NB4 (cell line): Measurements from ENCODE around the gene TBC1D9B.
A peak's percentile ranks its signal among the peaks of the same experiment; 100 is the strongest.

ENCODE experiments used
- DNase-seq: peaks from one replicate; pipeline ENCODE4 v3.0.0; 2010; ENCODE audit warnings: low read depth
- H3K4me3 ChIP-seq: one replicate; pipeline ENCODE4 v1.5.1; 2011; ENCODE audit warnings: mild to moderate bottlenecking, low read depth, low read length, moderate library complexity
- MYC ChIP-seq: IDR thresholded peaks from 2 replicates; pipeline ENCODE4 v1.6.1; 2011; ENCODE audit warnings: low read depth, low read length
- POLR2A ChIP-seq: IDR thresholded peaks from 2 replicates; pipeline ENCODE4 v1.6.1; 2011; ENCODE audit warnings: mild to moderate bottlenecking; ENCODE audit not compliant: insufficient read length; ENCODE audit errors: extremely low read depth
- TF ChIP-seq, protein P1 (sequence below): IDR thresholded peaks from one replicate; pipeline ENCODE4 v1.5.1; 2012; ENCODE audit warnings: low read depth, low read length
- TF ChIP-seq, protein P2 (sequence below): IDR thresholded peaks from 2 replicates; pipeline ENCODE4 v1.6.1; 2011; ENCODE audit warnings: low read depth, low read length

Gene TBC1D9B

DNA sequence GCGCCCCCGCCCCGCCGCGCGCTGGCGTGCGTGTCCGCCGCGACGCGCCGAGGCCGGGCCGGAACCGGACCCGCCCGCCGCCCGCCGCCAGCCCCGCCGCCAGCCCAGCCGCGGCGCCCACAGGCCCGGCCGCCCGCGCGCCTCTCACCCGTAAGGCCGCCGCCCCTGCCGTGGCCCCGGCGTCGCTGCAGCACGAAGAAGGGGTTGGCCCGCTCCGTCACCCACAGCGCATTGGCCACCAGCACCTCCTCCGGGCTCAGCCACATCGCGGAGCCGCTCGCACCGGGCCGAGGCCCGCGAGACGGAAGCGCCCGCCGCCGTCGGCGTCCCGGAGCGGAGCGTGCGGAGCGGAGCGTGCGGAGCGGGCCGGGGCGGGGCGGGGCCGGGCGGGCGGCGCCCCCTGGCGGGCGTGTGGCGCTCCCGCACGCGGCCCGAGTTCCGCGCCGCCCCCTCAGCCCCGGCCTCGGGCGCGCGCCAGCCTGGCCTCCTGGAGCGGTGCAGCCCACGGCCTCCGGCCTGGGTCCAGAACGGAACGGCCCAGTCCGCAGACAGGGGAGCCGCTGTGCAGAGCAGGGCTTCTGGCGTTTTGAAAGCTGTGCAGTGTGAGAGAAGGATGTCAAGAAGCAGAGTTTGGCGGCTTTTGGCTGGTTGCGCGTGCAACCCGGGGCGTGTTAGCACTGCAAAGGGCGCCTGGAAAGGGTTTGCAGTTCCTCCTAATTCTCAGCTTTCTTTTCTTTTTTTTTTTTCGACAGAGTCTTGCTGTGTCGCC, at the start of gene TBC1D9B:
TBC1D9B (minus strand) TSS at position 342 of the 769 bp plus-strand sequence; CDS start at position 266, 76 bp downstream.
- TF ChIP-seq, protein P1, sequence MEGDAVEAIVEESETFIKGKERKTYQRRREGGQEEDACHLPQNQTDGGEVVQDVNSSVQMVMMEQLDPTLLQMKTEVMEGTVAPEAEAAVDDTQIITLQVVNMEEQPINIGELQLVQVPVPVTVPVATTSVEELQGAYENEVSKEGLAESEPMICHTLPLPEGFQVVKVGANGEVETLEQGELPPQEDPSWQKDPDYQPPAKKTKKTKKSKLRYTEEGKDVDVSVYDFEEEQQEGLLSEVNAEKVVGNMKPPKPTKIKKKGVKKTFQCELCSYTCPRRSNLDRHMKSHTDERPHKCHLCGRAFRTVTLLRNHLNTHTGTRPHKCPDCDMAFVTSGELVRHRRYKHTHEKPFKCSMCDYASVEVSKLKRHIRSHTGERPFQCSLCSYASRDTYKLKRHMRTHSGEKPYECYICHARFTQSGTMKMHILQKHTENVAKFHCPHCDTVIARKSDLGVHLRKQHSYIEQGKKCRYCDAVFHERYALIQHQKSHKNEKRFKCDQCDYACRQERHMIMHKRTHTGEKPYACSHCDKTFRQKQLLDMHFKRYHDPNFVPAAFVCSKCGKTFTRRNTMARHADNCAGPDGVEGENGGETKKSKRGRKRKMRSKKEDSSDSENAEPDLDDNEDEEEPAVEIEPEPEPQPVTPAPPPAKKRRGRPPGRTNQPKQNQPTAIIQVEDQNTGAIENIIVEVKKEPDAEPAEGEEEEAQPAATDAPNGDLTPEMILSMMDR = no peak
- TF ChIP-seq, protein P2, sequence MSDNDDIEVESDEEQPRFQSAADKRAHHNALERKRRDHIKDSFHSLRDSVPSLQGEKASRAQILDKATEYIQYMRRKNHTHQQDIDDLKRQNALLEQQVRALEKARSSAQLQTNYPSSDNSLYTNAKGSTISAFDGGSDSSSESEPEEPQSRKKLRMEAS = peak; percentile 34; the same call in 1 of the 2 replicates
- peak; percentile 61 for TF ChIP-seq POLR2A
- peak; percentile 32; the same call in 1 of the 2 replicates for TF ChIP-seq MYC
- DNase-seq = peak; percentile 76
- H3K4me3 ChIP-seq = peak within 1 kb of the TSS; percentile 70

DNA sequence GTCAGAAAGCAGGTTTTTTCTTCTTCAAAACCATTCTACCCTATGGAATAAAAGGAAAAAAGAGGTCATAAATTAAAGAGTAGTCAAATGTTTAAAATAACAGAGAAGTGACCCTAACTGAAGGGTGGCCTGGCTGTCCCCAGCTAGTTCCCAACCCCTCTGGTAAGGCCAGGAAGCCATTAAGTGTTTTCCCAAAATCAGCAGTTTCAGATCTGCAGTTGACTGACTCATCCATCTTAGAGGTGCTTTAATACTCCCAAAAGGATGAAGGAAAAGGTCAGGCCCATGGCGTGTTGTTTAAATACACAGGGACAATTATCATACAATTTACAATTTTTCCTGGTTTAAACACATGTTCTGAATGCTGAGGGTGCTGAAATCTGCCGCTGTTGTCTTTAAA, 47.9 kb upstream of the TBC1D9B start:
- TF ChIP-seq, protein P1 = no peak
- TF ChIP-seq, protein P2 = no peak
- TF ChIP-seq MYC = no peak
- no peak for TF ChIP-seq POLR2A
- H3K4me3 ChIP-seq = no peak overlapping the region
- DNase-seq = no peak

DNA sequence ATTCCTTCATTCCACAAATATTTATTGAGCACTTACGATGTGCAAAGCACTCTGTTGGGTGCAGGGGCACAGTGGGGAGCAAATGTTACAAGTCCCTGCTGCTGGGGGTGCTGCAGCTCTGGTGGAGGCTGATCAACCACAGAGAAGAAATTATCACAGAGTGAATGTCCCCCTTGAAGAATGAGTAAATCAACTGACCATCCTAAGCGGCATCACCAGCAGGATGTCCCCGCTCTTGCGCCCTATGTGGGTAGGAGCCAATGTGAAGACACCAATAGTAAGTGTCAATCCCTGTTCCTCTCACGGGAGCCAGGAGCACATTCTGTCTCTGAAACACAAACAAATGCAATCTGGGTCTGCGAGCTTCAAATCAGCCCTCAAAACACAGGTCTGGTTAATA, 47.4 kb upstream of the TBC1D9B start:
- no peak overlapping the region for H3K4me3 ChIP-seq
- no peak for DNase-seq
- TF ChIP-seq MYC (no peak), POLR2A (no peak)
- TF ChIP-seq, protein P1 = no peak
- TF ChIP-seq, protein P2 = no peak

DNA sequence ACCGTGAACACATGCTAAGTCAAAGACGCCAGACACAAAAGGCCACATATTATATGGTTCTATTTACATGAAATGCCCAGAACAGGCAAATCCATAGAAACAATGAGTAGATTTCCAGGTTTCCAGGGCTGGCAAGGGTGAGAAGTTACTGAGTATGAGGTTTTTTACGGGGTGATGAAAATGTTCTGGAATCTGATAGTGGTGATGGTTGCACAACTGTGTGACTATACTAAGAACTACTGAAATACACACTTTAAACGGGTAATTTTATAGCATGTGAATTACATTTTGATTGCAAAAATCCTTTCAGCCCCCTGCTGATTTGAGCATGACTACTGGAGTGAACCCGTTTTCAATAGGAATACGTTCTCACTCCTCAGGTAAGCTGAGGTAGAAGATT, 46.7 kb upstream of the TBC1D9B start:
- TF ChIP-seq, protein P1 = no peak
- TF ChIP-seq POLR2A (no peak), MYC (no peak)
- TF ChIP-seq, protein P2 = no peak
- no peak overlapping the region for H3K4me3 ChIP-seq

DNA sequence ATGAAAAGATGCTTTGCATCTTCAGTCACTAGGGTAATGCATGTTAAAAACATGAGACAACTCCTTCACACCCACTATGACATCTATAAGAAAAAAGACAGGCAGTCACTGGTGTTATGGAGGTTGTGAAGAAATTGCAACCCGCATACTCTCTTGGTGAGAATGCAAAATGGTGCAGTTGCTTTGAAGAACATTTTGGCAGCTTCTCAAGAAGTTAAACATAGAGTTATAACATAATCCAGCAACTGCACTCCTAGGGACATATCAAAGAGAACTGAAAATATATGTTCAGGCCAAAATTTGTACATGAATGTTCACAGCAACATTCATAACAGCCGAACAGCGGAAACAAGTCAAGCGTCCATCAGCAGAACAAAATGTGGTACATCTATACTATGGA, 46.3 kb upstream of the TBC1D9B start:
- TF ChIP-seq, protein P1 = no peak
- TF ChIP-seq POLR2A (no peak), MYC (no peak)
- TF ChIP-seq, protein P2 = no peak
- DNase-seq = no peak
- no peak overlapping the region for H3K4me3 ChIP-seq

More for the DNA sequence above, 46.7 kb upstream of the TBC1D9B start:
- no peak for DNase-seq
